NCI-H2196 (cell line): ENCODE measurements around the gene STAC3.
"Not testable (repeated sequence)": the region's sequence is repeated elsewhere in the genome, so short reads cannot be mapped to it uniquely, and the experiment has no call there.

Source experiments
- DNase-seq: peaks from one replicate; lab custom pipeline; 2025; ENCODE audit not compliant: unreplicated experiment; lab: John Stamatoyannopoulos, UW

The STAC3 gene

GRCh38 chr12:57250956-57251355 is at the start of gene STAC3:
Gene STAC3 (minus strand): TSS chr12:57251187. CDS start chr12:57249636, 1,551 bp downstream.
- DNase-seq: no peak

GRCh38 chr12:57299514-57300016 is 48.6 kb upstream of the STAC3 start:
- peak; percentile 55 for DNase-seq

GRCh38 chr12:57296291-57296690 is 45.3 kb upstream of the STAC3 start:
- DNase-seq: no peak

DNA sequence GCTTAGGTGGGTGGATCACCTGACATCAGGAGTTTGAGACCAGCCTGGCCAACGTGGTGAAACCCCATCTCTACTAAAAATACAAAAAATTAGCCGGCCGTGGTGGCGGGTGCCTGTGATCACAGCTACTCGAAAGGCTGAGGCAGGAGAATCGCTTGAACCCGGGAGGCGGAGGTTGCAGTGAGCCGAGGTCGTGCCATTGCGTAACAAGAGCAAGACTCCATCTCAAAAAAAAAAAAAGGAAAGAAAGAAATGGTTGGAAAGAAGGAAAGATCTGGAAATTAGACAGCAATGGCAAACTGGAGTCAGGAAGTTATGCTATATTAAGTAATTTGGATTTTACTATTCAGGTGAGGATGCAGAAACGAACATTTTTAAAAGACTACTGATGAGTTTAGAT is 31.1 kb upstream of the STAC3 start:
- not testable (repeated sequence) for DNase-seq

GRCh38 chr12:57280211-57281062 is 29.4 kb upstream of the STAC3 start:
- peak; percentile 49 for DNase-seq

DNA sequence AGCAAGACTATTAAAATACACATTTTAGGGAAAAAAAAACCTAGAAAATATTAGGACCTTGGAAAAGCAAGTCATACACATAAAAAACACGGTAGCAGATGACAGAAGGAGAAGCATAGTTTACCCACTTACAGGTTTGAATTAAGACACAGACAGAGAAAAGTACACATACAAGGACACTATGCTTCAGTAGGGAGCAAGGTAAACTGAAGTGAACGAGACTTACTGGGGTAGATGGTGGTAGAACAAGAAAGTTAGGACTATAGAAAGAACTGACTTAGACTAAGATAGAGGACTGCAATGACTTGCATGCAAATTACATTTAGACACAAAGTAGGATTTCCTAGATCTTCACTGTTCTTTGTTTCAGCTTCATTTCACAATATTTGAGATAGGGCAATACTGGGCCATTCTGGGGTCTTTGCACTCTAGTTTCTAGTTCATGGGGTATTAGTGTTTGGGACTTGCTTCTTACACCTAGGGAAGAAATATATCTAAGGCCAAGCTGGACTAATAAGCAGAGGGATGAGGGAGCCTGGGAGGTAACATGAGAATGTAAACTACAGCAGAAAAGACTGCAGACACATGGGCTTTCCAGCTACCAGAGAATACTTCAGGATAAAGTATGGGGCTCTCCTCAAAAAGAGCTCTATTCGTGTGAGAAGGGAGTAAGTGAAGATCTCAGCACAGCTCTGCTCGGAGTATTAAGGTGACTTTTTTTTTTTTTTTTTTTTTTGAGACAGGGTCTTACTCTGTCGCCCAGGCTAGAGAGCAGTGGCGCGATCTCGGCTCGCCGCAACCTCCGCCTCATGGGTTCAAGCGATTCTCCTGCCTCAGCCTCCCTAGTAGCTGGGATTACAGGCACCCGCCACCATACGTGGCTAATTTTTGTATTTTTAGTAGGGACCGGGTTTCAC is 27.7 kb upstream of the STAC3 start:
- no peak for DNase-seq

DNA sequence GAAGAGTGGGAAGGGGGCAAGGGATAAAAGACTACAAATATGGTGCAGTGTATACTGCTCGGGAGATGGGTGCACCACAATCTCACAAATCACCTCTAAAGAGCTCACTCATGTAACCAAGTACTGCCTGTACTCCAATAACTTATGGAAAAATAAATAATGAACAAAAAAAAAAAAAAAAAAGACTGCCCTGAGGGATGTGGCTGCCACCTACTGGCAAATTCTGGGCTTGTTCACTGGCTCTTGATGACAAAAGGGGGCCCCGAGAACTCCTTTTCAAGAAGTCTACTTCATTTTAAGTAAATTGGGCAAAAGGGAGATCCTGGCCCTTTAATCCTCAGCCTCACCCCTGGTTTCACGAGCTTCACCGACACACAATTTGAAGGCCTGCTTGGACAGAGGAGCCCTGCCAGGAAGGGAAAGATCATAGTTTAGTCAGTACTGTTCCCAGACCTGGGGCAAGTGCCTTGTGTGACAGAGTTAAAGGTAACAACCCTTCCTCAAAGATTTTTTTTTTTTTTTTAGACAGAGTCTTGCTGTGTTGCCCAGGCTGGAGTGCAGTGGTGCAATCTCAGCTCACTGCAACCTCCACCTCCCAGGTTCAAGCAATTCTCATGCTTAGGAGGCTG is 26.1 kb upstream of the STAC3 start:
- DNase-seq: peak; percentile 21

DNA sequence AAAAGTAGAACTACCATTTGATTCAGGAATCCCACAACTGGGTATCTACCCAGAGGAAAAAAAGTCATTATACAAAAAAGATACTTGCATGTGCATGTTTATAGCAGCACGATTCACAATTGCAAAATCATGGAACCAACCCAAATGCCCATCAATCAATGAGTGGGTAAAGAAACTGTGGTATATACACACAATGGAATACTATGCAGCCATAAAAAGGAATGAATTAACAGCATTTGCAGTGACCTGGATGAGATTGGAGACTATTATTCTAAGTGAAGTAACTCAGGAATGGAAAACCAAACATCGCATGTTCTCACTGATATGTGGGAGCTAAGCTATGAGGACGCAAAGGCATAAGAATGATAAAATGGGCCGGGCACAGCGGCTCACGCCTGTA is 25.2 kb upstream of the STAC3 start:
- not testable (repeated sequence) for DNase-seq

- no peak for DNase-seq
Measured at GRCh38 chr12:57273516-57273915, 22.5 kb upstream of the STAC3 start.

GRCh38 chr12:57272337-57273151 is 21.6 kb upstream of the STAC3 start:
- no peak for DNase-seq

DNA sequence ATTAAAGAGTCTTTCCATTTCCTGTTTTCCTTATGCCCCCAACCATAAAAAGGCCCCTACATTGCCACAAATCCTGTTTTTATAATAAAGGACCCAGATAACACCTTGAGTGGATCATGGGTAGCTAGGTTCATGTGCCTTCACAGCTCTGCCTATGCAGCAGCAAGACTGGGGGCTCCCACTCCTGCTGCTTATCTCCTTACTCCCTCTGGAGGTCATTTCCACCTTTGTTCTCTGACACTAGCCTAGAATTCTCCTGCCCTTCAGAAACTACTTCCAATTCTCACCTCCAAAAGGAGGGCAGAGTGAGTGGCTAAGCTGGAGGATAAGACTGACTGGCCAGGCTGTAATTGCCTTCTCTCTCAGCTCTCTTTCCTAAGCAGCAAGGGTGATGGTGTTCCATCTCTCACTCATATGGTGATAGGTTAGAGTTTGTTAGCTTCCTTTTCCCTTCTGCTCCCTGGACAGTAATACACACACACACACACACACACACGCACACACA is 20.0 kb upstream of the STAC3 start:
- no peak for DNase-seq

GRCh38 chr12:57268264-57268663 is 17.3 kb upstream of the STAC3 start:
- DNase-seq: no peak

DNA sequence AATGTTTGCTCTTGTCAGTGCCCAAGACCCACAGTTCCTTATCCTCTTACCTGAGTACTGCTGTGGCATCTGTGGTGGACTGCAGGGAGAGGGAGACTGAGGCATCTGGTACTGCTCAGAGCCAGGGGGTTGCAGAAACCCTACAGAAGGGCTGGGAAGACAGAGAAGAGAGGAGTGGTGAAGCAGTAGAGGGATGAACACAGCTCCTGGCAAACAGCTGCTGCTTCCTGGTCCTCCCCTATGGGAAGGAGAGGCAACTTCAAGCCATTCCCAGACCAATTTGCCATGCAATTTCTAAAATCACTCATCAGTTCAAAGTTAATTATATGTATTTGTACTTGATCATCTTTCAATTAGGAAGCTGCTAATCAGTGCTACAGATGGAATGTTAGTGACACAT is 15.7 kb upstream of the STAC3 start:
- DNase-seq: no peak

GRCh38 chr12:57263096-57263495 is 12.1 kb upstream of the STAC3 start:
- DNase-seq: no peak

- DNase-seq: no peak
Measured at GRCh38 chr12:57262126-57262822, 11.3 kb upstream of the STAC3 start.

GRCh38 chr12:57261428-57261865 is 10.5 kb upstream of the STAC3 start:
- DNase-seq: peak; percentile 56

GRCh38 chr12:57260366-57260765 is 9.4 kb upstream of the STAC3 start:
- no peak for DNase-seq

GRCh38 chr12:57258977-57259970 is 8.3 kb upstream of the STAC3 start:
- peak; percentile 12 for DNase-seq
